ENCODE measurements around the gene CHST11.

Gene CHST11

GRCh38 chr12:104619305-104619704 is 162.6 kb downstream of the CHST11 start:
- Histone ChIP-seq H3K4me1 (ENCODE audit: control insufficient read depth, low read length) (peaks cover 9% of the 10 kb centered on the region), H3K79me2 (ENCODE audit: control insufficient read depth, low read length) (no peaks in the 10 kb centered on the region), H3F3A (ENCODE audit: control insufficient read depth, insufficient read depth) (no peaks in the 10 kb centered on the region), H3K27me3 (ENCODE audit: control insufficient read depth, low read length) (no peaks in the 10 kb centered on the region), H4K20me1 (ENCODE audit: control insufficient read depth, insufficient read depth, low read depth, low read length) (no peaks in the 10 kb centered on the region), H3K36me3 (ENCODE audit: control insufficient read depth, low read length) (no peaks in the 10 kb centered on the region), H3K9me2 (replicated peaks; ENCODE audit: control insufficient read depth, low read length) (no peaks in the 10 kb centered on the region), H3K9me3 (ENCODE audit: control insufficient read depth, insufficient read depth, low read length) (no peaks in the 10 kb centered on the region), H3K4me3 (ENCODE audit: low read length) (no peak overlapping the region), H3K4me2 (ENCODE audit: low read length) (no peak overlapping the region), H3K27ac (ENCODE audit: low read depth, low read length) (no peak overlapping the region)
- TF ChIP-seq CTCF (IDR thresholded peaks at IDR 0.05; ENCODE audit: low read depth, low read length, poor library complexity, severe bottlenecking): no peak
- TF ChIP-seq EZH2phosphoT487 (IDR thresholded peaks at IDR 0.05; ENCODE audit: borderline replicate concordance, low read length): no peak

- H3K36me3 ChIP-seq (ENCODE audit: control insufficient read depth, low read length): no peaks in the 10 kb centered on the region
- no peaks in the 10 kb centered on the region for H4K20me1 ChIP-seq (ENCODE audit: control insufficient read depth, insufficient read depth, low read depth, low read length)
Measured at GRCh38 chr12:104620837-104621531, 164.2 kb downstream of the CHST11 start.

GRCh38 chr12:104622928-104623327 is 166.2 kb downstream of the CHST11 start:
- Histone ChIP-seq H3F3A (ENCODE audit: control insufficient read depth, insufficient read depth) (no peaks in the 10 kb centered on the region), H3K27ac (ENCODE audit: low read depth, low read length) (no peak overlapping the region), H3K79me2 (ENCODE audit: control insufficient read depth, low read length) (no peaks in the 10 kb centered on the region), H3K27me3 (ENCODE audit: control insufficient read depth, low read length) (no peaks in the 10 kb centered on the region), H4K20me1 (ENCODE audit: control insufficient read depth, insufficient read depth, low read depth, low read length) (no peaks in the 10 kb centered on the region), H3K4me2 (ENCODE audit: low read length) (no peak overlapping the region), H3K9me3 (ENCODE audit: control insufficient read depth, insufficient read depth, low read length) (no peaks in the 10 kb centered on the region), H3K36me3 (ENCODE audit: control insufficient read depth, low read length) (no peaks in the 10 kb centered on the region), H3K4me3 (ENCODE audit: low read length) (no peak overlapping the region), H3K9me2 (replicated peaks; ENCODE audit: control insufficient read depth, low read length) (no peaks in the 10 kb centered on the region), H3K4me1 (ENCODE audit: control insufficient read depth, low read length) (no peaks in the 10 kb centered on the region; the same call in 1 of the 2 replicates)
- TF ChIP-seq EZH2phosphoT487 (IDR thresholded peaks at IDR 0.05; ENCODE audit: borderline replicate concordance, low read length): no peak
- TF ChIP-seq CTCF (IDR thresholded peaks at IDR 0.05; ENCODE audit: low read depth, low read length, poor library complexity, severe bottlenecking): no peak

More at GRCh38 chr12:104620837-104621531, 164.2 kb downstream of the CHST11 start:
- Histone ChIP-seq H3K4me2 (ENCODE audit: low read length) (no peak overlapping the region), H3K4me1 (ENCODE audit: control insufficient read depth, low read length) (peaks cover under 1% of the 10 kb centered on the region), H3K9me3 (ENCODE audit: control insufficient read depth, insufficient read depth, low read length) (no peaks in the 10 kb centered on the region), H3K27ac (ENCODE audit: low read depth, low read length) (no peak overlapping the region), H3K4me3 (ENCODE audit: low read length) (no peak overlapping the region), H3K27me3 (ENCODE audit: control insufficient read depth, low read length) (no peaks in the 10 kb centered on the region), H3K79me2 (ENCODE audit: control insufficient read depth, low read length) (no peaks in the 10 kb centered on the region), H3F3A (ENCODE audit: control insufficient read depth, insufficient read depth) (no peaks in the 10 kb centered on the region), H3K9me2 (replicated peaks; ENCODE audit: control insufficient read depth, low read length) (no peaks in the 10 kb centered on the region)
- TF ChIP-seq EZH2phosphoT487 (IDR thresholded peaks at IDR 0.05; ENCODE audit: borderline replicate concordance, low read length) (no peak), CTCF (IDR thresholded peaks at IDR 0.05; ENCODE audit: low read depth, low read length, poor library complexity, severe bottlenecking) (no peak)

Data from DOHH2 (cell line).